K562 (cell line): ENCODE measurements around the gene NDST1.

Experiments used
- GTF3C2 ChIP-seq: IDR thresholded peaks from 3 replicates; pipeline ENCODE4 v1.6.1; 2011; ENCODE audit warnings: borderline replicate concordance, mild to moderate bottlenecking, moderate library complexity; ENCODE audit not compliant: insufficient read length; ENCODE audit errors: extremely low read depth
- OTX1 ChIP-seq: fragments of 450-650 bp; formaldehyde crosslinking; IDR thresholded peaks from 2 replicates; pipeline ENCODE4 v1.4.0; 2022; ENCODE audit warnings: mild to moderate bottlenecking
- TAF1 ChIP-seq: IDR thresholded peaks from 2 replicates; pipeline ENCODE4 v1.6.1; 2011; ENCODE audit warnings: mild to moderate bottlenecking, low read length, moderate library complexity; ENCODE audit not compliant: insufficient read depth, control insufficient read depth, severe bottlenecking; ENCODE audit errors: extremely low read depth
- TRIM24 ChIP-seq, 2 experiments: fragments of 450-650 bp; IDR thresholded peaks; 2 replicates each; pipeline ENCODE4 v1.6.1; 2016
- ZNF133 ChIP-seq: fragments of 250-450 bp; sonication (Bioruptor Pico); IDR thresholded peaks from 2 replicates; pipeline ENCODE4 v1.4.0; 2020; ENCODE audit warnings: mild to moderate bottlenecking

- no peak for TF ChIP-seq ZNF133 (CRISPR knock-in tag)
- TF ChIP-seq GTF3C2: no peak
- no peak for TF ChIP-seq TRIM24 (IDR thresholded peaks at IDR 0.05)
- no peak for TF ChIP-seq OTX1 (CRISPR knock-in tag)
- TF ChIP-seq TAF1: no peak
These were observed 26.9 kb downstream of the NDST1 start for GRCh38 chr5:150534811-150535210.
